NCI-H2196 treated with DMSO at 0.1 percent for 48 hours (cell line): ENCODE results near the gene GPSM1.
"Not testable (repeated sequence)": the region's sequence is repeated elsewhere in the genome, so short reads cannot be mapped to it uniquely, and the experiment has no call there.

Experiments
- DNase-seq: peaks from one replicate; lab custom pipeline; 2025; ENCODE audit not compliant: unreplicated experiment; lab: John Stamatoyannopoulos, UW

Gene GPSM1

DNA sequence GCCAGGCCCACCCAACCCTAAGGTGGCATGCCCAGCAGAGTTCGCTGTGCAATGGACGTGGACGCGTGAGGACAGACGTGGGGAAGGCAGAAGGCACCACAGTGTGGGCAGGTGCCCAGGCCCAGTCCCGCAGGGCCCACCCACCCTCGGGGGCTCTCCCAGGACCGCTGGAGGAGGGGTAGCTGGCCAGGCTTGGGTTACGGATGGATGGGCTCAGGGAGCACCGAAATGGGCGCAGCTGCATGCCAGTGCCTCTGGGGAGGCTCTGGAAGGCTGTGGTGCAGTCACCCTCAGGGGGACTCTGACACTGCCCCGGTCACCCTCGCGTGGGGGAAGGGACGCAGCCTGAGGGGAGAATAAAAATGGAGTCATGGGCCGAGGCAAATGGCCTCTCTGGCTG, 9.6 kb upstream of the GPSM1 start:
- DNase-seq, result no peak

DNA sequence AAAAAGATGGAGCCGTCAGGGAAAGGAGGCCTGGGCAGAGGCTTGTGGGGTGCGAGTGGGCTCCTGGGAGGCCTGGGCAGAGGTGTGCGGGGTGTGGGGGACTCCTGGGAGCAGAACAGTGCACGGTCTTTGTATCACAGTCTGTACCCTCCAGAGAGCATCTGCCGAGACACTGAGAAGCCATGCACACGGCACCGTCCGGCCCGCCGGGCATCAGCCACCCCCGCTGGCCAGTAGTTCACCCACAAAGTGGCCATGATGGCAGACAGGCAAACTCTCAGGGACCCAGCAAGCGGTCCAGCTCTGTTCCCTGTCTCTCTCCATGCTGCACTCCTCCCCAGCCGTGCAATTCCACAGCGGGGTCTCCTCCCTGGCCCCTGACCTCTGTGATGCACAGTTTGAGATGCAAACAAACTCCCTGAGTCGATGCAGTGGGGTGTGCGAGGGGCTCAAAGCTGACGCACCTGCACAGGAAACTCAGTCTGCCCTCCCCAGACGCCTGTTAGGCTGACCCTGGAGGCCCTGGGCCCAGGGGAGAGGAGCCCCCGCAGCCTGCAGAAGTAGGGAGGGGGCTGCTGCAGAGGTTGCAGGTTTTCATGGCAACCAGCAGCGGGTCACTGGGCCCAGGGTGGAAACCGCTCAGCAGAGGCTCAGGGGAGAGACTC, 9.1 kb upstream of the GPSM1 start:
- DNase-seq, result no peak

DNA sequence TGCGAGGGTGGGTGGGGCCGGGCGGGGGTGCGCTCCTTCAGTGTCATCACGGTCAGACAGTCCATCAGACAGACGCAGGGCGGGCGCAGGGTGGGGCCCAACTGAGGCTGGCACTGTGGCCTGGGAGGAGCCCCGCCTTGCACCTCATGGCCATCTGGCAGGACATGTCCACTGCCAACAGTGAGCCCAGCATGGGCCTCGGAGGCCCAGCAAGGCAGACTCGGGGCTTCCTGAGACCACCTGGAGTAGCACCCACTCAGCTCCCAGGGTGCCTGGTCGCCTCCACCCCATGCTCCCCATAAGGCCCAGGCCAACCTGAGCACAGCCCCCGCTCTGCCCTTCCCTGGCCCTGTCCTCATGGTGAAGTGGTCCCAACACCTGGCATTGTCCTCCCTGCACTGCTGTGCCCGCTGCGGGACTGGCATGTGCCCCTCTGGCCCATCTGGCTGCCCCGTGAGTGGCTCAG, 8.5 kb upstream of the GPSM1 start:
- DNase-seq, result no peak

DNA sequence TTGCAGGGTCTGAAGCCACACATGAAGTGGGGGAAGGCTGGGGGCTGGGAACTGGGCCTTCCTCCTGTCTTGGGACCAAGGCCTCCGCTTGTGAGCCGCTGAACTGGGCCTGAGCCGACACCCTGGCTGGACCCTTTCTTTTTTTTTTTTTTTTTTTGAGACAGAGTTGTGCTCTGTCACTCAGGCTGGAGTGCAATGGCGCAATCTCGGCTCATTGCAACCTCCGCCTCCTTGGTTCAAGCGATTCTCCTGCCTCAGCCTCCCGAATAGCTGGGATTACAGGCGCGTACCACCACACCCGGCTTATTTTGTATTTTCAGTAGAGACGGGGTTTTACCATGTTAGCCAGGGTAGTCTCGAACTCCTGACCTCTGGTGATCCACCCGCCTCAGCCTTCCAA, 8.1 kb upstream of the GPSM1 start:
- DNase-seq, result not testable (repeated sequence)

DNA sequence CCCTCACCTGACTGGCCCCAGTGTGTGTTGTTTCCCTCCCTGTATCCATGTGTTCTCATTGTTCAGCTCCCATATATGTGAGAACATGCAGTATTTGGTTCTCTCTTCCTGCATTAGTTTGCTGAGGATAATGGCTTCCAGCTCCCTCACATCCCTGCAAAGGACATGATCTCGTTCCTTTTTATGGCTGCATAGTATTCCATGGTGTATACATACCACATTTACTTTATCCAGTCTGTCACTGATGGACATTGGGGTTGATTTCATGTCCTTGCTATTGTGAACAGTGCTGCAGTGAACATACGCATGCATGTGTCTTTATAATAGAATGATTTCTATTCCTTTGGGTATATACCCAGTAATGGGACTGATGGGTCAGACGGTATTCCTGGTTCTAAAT, 7.4 kb upstream of the GPSM1 start:
- not testable (repeated sequence) for DNase-seq

DNA sequence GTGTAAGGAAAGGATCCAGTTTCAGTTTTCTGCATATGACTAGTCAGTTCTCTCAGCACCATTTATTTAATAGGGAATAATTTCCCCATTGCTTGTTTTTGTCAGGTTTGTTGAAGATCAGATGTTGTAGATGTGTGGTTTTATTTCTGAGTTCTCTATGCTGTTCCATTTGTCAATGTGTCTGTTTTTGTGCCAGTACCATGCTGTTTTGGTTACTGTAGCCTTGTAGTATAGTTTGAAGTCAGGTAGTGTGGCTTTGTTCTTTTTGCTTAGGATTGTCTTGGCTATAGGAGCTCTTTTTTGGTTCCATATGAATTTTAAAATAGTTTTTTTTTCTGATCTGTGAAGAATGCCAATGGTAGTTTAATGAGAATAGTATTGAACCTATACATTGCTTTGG, 6.4 kb upstream of the GPSM1 start:
- DNase-seq, result not testable (repeated sequence)

DNA sequence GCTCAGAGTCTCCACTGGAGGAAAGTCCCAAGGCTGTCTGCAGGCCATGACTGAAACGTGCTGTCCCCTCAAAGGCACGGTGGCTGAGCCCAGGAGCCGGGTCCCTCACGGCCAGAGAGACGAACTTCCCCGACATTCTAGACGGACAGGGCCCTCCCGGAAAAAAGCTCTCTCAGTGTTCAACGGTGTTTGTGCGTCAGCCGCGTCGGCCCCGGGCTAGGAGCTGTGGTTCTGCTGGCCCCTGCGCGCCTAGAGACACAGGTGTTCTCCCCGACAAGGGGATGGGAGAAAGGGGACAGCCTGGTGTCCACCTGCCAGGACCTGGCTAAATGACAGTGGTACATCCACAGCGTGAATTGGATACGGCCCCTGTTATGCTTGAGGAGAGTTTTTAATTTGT, 5.8 kb upstream of the GPSM1 start:
- DNase-seq, result no peak

DNA sequence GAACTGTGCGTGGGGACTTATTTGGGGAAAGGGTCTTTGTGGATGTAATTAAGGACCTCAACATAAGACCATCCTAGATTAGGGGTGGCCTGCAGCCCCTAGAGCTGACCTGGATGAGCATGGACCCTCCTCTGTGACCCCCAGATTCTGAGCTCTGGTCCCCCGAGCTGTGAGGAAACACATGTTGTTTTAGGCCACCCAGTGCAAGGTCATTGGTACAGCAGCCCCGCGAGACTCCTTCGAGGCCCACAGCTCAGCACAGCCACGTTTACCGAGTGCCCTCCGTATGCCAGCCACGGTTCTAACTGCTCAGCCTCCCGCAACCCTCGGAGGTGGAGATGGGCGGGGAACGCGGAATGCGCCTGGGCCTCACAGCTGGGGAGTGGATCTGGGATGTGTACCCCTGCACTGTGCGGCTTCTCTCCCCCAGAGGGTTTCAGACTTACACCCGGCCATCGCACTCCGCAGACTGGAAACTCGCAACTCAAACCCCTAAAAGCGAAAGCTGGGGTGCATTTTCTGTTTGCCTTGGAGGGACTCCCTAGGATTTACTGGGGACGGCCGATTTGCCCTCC, 4.5 kb upstream of the GPSM1 start:
- no peak for DNase-seq

DNA sequence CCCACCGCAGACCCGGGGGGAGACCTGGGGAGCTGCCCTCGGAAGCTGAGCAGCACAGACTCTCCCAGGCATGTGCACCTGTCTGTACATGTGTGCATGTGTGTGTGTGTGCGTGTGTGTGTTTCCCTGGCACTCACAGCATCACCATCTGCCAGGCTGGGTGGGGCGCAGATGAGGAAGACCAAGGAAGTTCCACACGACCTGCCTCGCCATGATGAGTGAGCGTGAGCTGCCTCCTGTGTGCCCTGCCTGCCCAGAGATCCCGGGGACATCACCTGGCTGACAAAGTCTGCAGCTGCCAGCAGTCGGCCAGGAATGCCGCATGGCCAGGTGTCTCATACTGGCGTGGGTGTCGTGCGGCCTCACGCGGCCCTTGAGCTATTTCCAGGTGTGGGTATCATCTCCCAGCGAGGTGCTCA, 4.0 kb upstream of the GPSM1 start:
- peak; percentile 25 for DNase-seq

DNA sequence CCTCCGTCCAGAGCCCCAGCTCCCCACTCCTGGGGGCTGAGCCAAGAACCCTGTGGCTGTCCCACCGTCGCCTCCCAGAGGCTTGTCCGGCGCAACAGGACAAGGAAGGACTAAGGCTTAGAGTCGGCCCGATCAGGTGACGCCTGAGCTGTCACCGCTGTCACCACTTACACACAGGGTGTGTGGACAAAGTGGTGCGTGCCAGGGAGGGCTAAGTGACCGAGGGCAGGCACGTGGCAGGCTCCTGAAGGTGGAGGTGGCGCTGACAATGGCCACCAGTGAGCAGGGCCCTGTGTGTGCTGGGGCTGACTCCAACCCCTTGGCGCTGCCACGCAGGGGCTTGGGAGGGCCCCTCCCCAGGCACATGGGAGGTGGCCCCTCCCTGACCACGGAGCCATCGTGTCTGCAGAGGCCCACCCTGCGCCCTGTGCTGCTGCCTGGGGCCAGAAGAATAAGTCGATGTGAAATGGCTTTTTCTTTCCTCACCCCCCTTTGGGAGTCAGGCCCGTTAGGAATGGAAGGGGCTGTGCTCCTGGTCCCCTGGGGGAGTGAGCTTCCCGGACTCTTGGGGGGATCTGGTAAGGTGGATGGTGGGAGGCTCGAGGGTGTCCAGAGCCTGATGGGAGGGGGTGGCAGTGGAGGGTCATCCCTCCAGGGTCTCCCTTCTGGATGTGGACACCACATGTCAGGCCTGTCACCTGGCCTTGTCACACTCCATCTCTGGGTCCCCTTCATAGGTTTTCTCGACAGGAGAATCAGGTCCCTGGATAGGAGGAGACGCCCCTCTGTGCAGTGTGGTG, 2.6 kb upstream of the GPSM1 start:
- no peak for DNase-seq

DNA sequence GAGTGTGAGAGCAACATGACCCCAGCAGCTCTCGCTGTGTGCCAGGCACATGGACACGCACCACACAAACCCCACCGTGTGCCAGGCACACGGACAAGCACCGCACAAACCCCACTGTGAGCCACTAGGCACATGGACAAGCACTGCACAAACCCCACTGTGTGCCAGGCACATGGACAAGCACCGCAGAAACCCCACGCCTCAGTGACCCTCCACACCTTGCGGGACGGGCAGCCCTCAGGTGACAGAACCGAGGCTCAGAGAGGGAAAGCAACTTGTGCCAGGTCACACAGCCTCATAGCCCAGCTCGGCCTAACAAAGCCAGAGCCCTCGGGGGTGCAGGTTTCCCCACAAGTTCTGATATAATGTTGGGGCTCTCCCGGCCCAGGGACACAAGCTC, 2.0 kb upstream of the GPSM1 start:
- no peak for DNase-seq

DNA sequence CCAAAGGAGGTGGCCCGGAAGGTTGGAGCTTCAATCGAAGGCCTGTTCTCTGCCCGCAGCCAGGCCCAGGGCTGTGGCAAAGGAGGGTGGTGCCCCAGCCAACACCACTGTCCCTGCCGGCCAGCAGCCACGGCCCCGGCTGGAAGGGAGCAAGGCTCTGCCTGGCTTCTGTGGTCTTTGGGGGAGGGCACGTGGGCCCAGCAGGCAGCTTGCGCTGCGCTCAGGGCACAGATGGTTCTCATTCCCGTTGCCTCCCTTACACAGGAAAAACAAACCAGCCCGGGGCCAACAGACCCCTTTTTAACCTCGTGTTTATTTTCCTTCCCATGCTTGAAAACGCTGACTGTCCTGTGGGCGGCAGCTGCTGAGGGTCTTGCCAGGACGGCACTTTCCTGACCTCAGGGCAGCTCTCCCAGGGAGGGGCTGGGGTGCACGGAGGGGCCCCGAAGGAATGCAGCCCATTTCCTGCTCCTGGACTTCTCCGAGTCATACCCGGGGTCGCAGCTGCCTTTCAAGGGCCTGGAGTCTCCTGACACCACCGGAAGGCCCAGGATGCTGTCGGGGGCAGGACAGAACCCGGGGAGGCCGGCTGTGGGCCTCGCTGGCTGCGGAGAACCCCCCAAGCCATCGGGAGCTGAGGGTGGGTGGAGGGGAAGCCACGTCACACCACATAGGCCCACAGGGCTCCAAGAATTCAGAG, 1.1 kb upstream of the GPSM1 start:
- DNase-seq, result no peak

DNA sequence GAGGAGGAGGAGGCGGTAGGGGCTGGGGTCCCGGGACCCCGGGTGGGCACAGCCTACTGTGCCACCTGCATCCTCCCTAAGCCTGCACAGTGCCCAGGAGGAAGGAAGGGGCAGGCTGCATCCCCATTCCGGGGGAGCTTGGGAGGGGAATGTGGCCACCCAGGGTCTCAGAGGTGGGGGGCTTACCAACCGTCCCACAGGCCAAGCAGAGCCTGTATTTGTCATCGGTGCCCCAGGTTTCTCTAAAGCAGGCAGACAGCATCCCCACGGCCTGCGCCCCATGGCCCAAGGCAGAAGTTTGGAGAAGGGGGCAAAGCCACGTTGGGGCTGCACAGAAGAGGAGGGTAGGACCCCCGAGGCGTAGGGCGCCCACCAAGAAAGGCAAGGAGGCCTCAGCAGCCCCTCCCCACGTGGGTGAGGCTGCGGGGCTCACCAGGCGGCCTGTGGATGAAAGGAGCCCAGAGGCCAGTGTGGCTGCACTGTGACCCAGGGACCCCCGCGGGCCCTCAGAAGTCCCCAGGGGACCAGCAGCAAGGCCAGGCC, 507 bp upstream of the GPSM1 start:
- DNase-seq, result no peak

DNA sequence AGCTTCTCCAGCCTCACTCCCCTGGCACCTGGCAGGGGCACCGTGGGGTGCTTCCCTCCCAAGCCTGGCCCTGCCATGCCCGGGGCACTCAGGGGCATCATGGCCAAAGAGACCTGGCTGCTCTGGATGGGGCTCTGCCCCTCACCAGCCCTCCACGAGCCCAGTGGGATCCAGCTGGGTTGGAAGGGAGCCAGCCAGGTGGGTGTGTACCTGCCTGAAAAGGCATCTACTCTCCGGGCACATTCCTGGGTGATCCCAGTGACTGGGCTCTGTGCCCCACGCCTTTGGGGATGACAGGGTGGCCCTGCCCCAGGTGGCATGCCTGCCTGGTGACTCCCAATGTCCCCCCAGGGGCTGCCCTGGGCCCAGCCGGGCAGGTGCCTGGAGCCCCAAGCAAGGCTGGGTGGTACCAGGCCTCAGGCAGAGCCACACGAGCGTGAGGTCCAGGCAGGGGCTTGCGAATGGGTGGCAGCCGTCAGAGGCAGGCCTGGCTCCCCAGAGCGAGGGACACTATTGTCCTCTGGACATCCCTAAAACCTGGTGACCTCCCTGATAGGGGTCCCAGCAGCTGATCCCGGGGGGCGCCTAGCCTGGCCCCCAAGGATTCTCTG, 777 bp downstream of the GPSM1 start:
- DNase-seq, result no peak

DNA sequence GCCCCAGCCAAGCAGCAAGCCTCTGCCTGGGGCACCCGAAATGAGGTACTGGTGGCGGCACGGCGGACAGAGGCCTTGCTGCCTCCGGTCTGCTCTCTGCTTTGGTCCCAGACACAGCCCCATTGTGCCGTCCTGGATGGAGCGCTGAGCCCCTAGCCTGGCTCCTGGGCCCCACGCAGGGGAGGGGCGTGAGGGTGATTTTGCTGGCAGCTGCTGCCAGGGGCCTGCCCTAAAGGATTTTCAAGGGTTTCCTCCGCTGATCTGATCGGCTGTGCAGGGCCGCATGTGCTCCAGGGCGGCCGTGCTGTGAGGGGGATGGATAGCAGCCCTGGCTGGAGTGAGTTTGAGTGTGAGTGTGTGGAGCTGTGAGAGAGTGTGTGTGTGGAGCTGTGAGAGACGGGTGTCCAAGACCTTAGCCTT, 1.3 kb downstream of the GPSM1 start:
- DNase-seq, result no peak

DNA sequence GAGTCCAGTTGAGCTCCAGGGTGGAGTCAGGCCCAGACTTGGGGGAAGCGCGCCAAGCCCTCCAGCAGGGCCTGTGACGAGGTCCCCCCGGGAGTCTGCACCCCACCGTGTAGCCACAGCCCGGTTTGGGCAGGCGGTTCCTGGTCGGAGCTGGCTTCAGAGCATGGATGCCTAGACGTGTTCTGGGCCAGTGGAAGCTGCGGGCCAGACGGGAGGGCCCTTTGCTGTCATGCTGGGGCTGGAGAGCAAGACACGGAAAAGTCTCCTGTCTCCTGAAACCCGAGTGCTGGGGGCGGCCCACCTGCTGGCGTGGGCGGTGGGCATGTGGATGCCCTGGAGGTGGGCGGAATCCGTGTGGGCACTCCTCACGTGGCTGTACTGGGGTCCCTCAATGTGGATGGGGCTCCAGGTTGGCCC, 1.9 kb downstream of the GPSM1 start:
- no peak for DNase-seq

DNA sequence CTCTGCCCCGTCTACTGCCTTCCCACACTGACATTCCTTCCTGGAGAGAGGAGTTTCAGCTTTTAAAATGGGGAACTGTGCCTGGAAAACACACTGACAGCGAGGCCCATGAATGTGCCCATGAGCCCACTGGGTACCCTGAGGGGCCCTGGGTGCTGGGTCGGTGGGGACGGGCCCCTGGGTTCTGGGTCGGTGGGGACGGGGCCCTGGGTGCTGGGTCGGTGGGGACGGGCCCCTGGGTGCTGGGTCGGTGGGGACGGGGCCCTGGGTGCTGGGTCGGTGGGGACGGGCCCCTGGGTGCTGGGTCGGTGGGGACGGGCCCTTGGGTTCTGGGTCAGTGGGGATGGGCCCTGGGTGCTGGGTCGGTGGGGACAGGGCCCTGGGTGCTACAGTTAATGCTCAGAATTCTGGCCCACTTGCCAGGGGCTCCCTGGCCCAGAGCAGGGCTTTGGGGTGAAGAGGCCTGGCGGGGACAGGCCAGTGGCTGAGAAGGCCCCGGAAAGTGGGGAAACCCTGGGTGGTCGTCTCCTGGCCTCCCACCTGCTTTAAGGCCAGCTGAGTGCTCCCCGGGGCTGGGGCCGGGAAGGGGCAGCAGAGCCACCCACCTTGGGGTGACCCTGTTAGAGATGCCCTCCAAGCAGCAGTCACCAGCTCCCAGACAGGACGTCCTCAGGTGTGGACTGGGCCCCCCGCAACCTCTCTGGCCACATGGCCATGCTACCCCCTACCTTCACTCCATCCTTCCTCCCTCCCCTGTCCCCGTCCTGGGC, 2.5 kb downstream of the GPSM1 start:
- DNase-seq, result no peak

DNA sequence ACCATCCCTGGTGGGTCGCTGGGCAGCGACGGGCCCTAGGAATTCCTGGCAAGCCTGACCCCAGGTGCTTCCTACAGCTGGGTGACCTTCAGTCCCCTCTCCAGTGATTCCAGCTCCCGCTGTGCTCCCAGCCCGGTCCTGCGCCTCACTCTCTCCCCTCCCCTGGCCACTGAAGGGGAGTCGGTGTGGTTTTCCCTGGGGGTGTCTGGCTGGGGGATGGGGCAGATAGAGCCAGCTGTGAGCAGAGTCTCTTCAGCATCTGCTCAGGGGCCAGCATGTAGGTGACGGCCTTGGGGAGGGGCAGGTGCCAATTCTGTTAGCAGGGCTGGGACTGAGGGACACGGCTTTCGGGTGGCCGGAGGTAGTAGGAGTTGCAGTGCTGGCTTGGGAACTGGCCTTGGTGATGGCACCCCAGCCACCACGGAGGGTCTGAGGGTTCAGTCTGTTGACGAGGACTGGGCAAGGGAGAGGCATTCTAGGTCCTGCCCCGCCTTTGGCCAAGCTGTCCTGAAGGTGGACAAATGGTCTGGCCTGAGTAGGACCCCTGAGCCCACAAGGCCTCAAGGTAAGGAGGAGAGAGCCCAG, 3.2 kb downstream of the GPSM1 start:
- DNase-seq, result no peak

DNA sequence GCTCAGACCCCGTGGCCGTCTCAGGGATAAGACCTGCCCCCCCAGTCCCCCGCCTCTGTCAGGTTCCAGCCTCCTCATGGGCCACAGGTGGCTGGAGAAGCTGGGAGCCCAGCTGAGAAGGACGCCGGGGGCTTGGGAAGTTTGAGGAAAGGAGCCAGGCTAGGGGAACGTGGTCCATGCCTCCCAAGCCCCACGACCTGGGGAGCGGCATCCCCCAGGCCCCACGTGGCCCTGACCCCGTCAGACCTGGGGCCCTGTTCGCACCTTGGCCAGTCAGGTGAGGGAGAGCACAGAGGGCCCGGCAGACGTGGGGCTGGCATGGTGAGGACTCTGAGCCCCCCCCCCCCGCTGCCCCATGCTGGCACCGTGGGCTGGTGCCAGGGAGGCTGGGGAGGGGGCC, 3.7 kb downstream of the GPSM1 start:
- DNase-seq, result no peak
